ENCODE results near the gene CPED1. TPM values are rescaled to one million over a fixed set of nuclear protein-coding genes. Genes with fewer than 3 reads are reported as not detected.

Gene CPED1
- total RNA-seq, 2 experiments from 2014 or later = not detected

GRCh38 chr7:121083138-121083789 lies 94.8 kb downstream of the CPED1 start:
- no peak overlapping the region for H3K4me3 ChIP-seq (ENCODE audit: low read depth, low read length, poor library complexity, severe bottlenecking)
- H3K9me3 ChIP-seq (ENCODE audit: low read length) = no peaks in the 10 kb centered on the region
- H3K4me1 ChIP-seq (ENCODE audit: insufficient read depth, low read length, poor library complexity, severe bottlenecking) = no peaks in the 10 kb centered on the region
- H3K27ac ChIP-seq (ENCODE audit: low read depth, low read length, poor library complexity, severe bottlenecking) = no peak overlapping the region
- no peak overlapping the region for H3K4me2 ChIP-seq (ENCODE audit: low read length)
- no peak overlapping the region for H2AFZ ChIP-seq (ENCODE audit: low read length)
- ChIA-PET CTCF (ENCODE audit: unreplicated experiment) (no interaction called here), POLR2A (interaction anchor here (0.6 to 1.5 kb wide), 3 partner anchors 25 to 323 kb away, joined by 3 to 6 read pairs (median 3); no protein-coding TSS in a partner anchor)
- H4K20me1 ChIP-seq (ENCODE audit: insufficient read depth, low read length) = no peaks in the 10 kb centered on the region
- intact Hi-C loops (cut with micrococcal nuclease; ENCODE audit: unreplicated experiment) = loop anchor here (5.0 kb wide), 1 partner anchor 291 kb away; no protein-coding TSS in a partner anchor
- no peaks in the 10 kb centered on the region for H3K9me2 ChIP-seq (ENCODE audit: insufficient read depth, low read length)
- no peaks in the 10 kb centered on the region for H3K79me2 ChIP-seq (ENCODE audit: insufficient read depth, low read depth, low read length)
- TF ChIP-seq CTCF (conservative IDR thresholded peaks at IDR 0.05; ENCODE audit: low read length) (no peak), EZH2phosphoT487 (IDR thresholded peaks at IDR 0.05; ENCODE audit: borderline replicate concordance, low read depth, low read length) (no peak)
- H3K36me3 ChIP-seq (ENCODE audit: insufficient read depth, low read length) = no peaks in the 10 kb centered on the region
- BruUV-seq (replicated peaks) = no TSS peak
- DNase-seq (ENCODE audit: low spot score) = no peak

- Histone ChIP-seq H3K4me2 (ENCODE audit: low read length) (no peak overlapping the region), H3K27ac (ENCODE audit: low read depth, low read length, poor library complexity, severe bottlenecking) (no peak overlapping the region), H3K4me3 (ENCODE audit: low read depth, low read length, poor library complexity, severe bottlenecking) (no peak overlapping the region), H4K20me1 (ENCODE audit: insufficient read depth, low read length) (no peaks in the 10 kb centered on the region), H3K36me3 (ENCODE audit: insufficient read depth, low read length) (no peaks in the 10 kb centered on the region), H3K79me2 (ENCODE audit: insufficient read depth, low read depth, low read length) (no peaks in the 10 kb centered on the region), H3K4me1 (ENCODE audit: insufficient read depth, low read length, poor library complexity, severe bottlenecking) (no peaks in the 10 kb centered on the region), H2AFZ (ENCODE audit: low read length) (no peak overlapping the region), H3K9me2 (ENCODE audit: insufficient read depth, low read length) (no peaks in the 10 kb centered on the region), H3K9me3 (ENCODE audit: low read length) (no peaks in the 10 kb centered on the region)
- CTCF ChIA-PET (ENCODE audit: unreplicated experiment) = interaction anchor here (0.9 kb wide), 1 partner anchor 12 kb away, joined by 3 read pairs; no protein-coding TSS in a partner anchor
- no peak for DNase-seq (ENCODE audit: low spot score)
- TF ChIP-seq EZH2phosphoT487 (IDR thresholded peaks at IDR 0.05; ENCODE audit: borderline replicate concordance, low read depth, low read length) (no peak), CTCF (conservative IDR thresholded peaks at IDR 0.05; ENCODE audit: low read length) (no peak)
- BruUV-seq (replicated peaks) = no TSS peak
- POLR2A ChIA-PET = interaction anchor here (0.8 kb wide), 1 partner anchor 56 kb away, joined by 3 read pairs; no protein-coding TSS in a partner anchor
- intact Hi-C loops (cut with micrococcal nuclease; ENCODE audit: unreplicated experiment) = loop anchor here (5.0 kb wide), 1 partner anchor 292 kb away; no protein-coding TSS in a partner anchor
Measured at GRCh38 chr7:121083790-121084251, 95.3 kb downstream of the CPED1 start.

GRCh38 chr7:121084256-121084655 lies 95.7 kb downstream of the CPED1 start:
- ChIA-PET POLR2A (interaction anchor here (0.8 kb wide), 1 partner anchor 55 kb away, joined by 3 read pairs; no protein-coding TSS in a partner anchor), CTCF (ENCODE audit: unreplicated experiment) (interaction anchor here (0.9 kb wide), 1 partner anchor 12 kb away, joined by 3 read pairs; no protein-coding TSS in a partner anchor)
- TF ChIP-seq EZH2phosphoT487 (IDR thresholded peaks at IDR 0.05; ENCODE audit: borderline replicate concordance, low read depth, low read length) (no peak), CTCF (conservative IDR thresholded peaks at IDR 0.05; ENCODE audit: low read length) (no peak)
- no peak for DNase-seq (ENCODE audit: low spot score)
- H3K9me2 ChIP-seq (ENCODE audit: insufficient read depth, low read length) = no peaks in the 10 kb centered on the region
- H3K4me3 ChIP-seq (ENCODE audit: low read depth, low read length, poor library complexity, severe bottlenecking) = no peak overlapping the region
- H3K27ac ChIP-seq (ENCODE audit: low read depth, low read length, poor library complexity, severe bottlenecking) = no peak overlapping the region
- no peaks in the 10 kb centered on the region for H3K79me2 ChIP-seq (ENCODE audit: insufficient read depth, low read depth, low read length)
- no peak overlapping the region for H2AFZ ChIP-seq (ENCODE audit: low read length)
- no peaks in the 10 kb centered on the region for H3K9me3 ChIP-seq (ENCODE audit: low read length)
- intact Hi-C loops (cut with micrococcal nuclease; ENCODE audit: unreplicated experiment) = loop anchor here (5.0 kb wide), 1 partner anchor 292 kb away; no protein-coding TSS in a partner anchor
- H3K36me3 ChIP-seq (ENCODE audit: insufficient read depth, low read length) = no peaks in the 10 kb centered on the region
- no peaks in the 10 kb centered on the region for H4K20me1 ChIP-seq (ENCODE audit: insufficient read depth, low read length)
- H3K4me1 ChIP-seq (ENCODE audit: insufficient read depth, low read length, poor library complexity, severe bottlenecking) = no peaks in the 10 kb centered on the region
- H3K4me2 ChIP-seq (ENCODE audit: low read length) = no peak overlapping the region
- BruUV-seq (replicated peaks) = no TSS peak

Data from OCI-LY7 (cell line).